Peyer's patch (tissue), 4 donors: ENCODE data around the gene ASGR1. TPM values are rescaled to one million over a fixed set of nuclear protein-coding genes. Genes with fewer than 3 reads are reported as not detected.
A peak's percentile ranks its signal among the peaks of the same experiment; 100 is the strongest.

Experiments
- DNase-seq, 3 donors: peaks; one replicate each; pipeline ENCODE4 v3.0.0-alpha.2; 2017 to 2019
- H3K27ac ChIP-seq, 4 donors: fragments of 200-600 bp; sonication (generic); one replicate each; pipeline ENCODE4 v1.5.1; 2016 to 2019
- H3K27me3 ChIP-seq, 2 donors: fragments of 200-600 bp; sonication (generic); one replicate each; pipeline ENCODE4 v1.5.1; 2019
- H3K36me3 ChIP-seq, 3 donors: fragments of 200-600 bp; sonication (generic); one replicate each; pipeline ENCODE4 v1.5.1; 2016 to 2019
- H3K4me1 ChIP-seq, 4 donors: fragments of 200-600 bp; sonication (generic); one replicate each; pipeline ENCODE4 v1.5.1; 2016 to 2019
- H3K4me3 ChIP-seq, 4 donors: fragments of 200-600 bp; sonication (generic); 1 replicate in 3 of 4; 2 replicates in 1 of 4; pipeline ENCODE4 v1.5.1; 2016 to 2019; ENCODE audit warnings: mild to moderate bottlenecking in 1 of 4
- H3K9me3 ChIP-seq, 4 donors: fragments of 200-600 bp; sonication (generic); one replicate each; pipeline ENCODE4 v1.5.1; 2016 to 2019; ENCODE audit warnings: mild to moderate bottlenecking in 1 of 4
- CTCF ChIP-seq, 6 experiments: fragments of 450-650 bp in 4 of 6; fragments of 200-600 bp in 2 of 6; sonication (generic) in 1 of 6; IDR thresholded peaks; one replicate each; pipeline ENCODE4 v1.5.1; 2017 to 2019; ENCODE audit warnings: antibody characterized with exemption in 6 of 6, mild to moderate bottlenecking in 3 of 6, moderate library complexity in 1 of 6
- POLR2A ChIP-seq, 2 donors: fragments of 450-650 bp; IDR thresholded peaks; one replicate each; pipeline ENCODE4 v1.5.1; 2017; ENCODE audit warnings: antibody characterized with exemption in 2 of 2, mild to moderate bottlenecking in 2 of 2, moderate library complexity in 2 of 2
- total RNA-seq, 4 donors: library from RNA; depleted of rRNA; stranded (reverse); fragments of >200 nt; gene quantifications; one replicate each; pipeline ENCODE4 v1.1.0, GENCODE V29; 2016

ASGR1 gene
- total RNA-seq, 4 donors from 2014 or later, result 0.88 to 2.5 (median 0.94) TPM; not detected in 1

GRCh38 chr17:7214300-7215135, 35.3 kb upstream of the ASGR1 start:
- Histone ChIP-seq H3K9me3 (no peaks in the 10 kb centered on the region), H3K4me3 (peak overlapping the region; percentile 31 to 57 (median 48)), H3K27ac (peak overlapping the region; percentile 54 to 74 (median 68)), H3K36me3 (no peaks in the 10 kb centered on the region), H3K27me3 (no peaks in the 10 kb centered on the region), H3K4me1 (peaks cover 5 to 46% (median 8%) of the 10 kb centered on the region in 4 donors)
- peak; percentile 98 to 99 (median 99) for DNase-seq
- no peak for TF ChIP-seq POLR2A (IDR thresholded peaks at IDR 0.05)
- peak in 5 of 6 experiments; percentile 15 to 57 (median 36) for TF ChIP-seq CTCF (IDR thresholded peaks at IDR 0.05)

- Histone ChIP-seq H3K36me3 (no peaks in the 10 kb centered on the region), H3K27ac (peak overlapping the region; percentile 54 to 74 (median 68)), H3K27me3 (no peaks in the 10 kb centered on the region), H3K4me3 (peak overlapping the region; percentile 31 to 57 (median 48)), H3K9me3 (no peaks in the 10 kb centered on the region), H3K4me1 (peaks cover 0 to 39% (median 4%) of the 10 kb centered on the region in 4 donors)
- no peak for DNase-seq
- TF ChIP-seq CTCF (IDR thresholded peaks at IDR 0.05) (peak in 5 of 6 experiments; percentile 23 to 32 (median 31)), POLR2A (IDR thresholded peaks at IDR 0.05) (no peak)
Observed at GRCh38 chr17:7213895-7214299, 34.7 kb upstream of the ASGR1 start.

GRCh38 chr17:7211491-7212273, 32.5 kb upstream of the ASGR1 start:
- no peaks in the 10 kb centered on the region for H3K27me3 ChIP-seq
- H3K27ac ChIP-seq, result no peak overlapping the region
- no peak overlapping the region for H3K4me3 ChIP-seq
- TF ChIP-seq POLR2A (IDR thresholded peaks at IDR 0.05) (no peak), CTCF (IDR thresholded peaks at IDR 0.05) (no peak)
- H3K36me3 ChIP-seq, result no peaks in the 10 kb centered on the region
- no peaks in the 10 kb centered on the region for H3K9me3 ChIP-seq
- DNase-seq, result no peak
- peaks cover 0 to 27% (median 0%) of the 10 kb centered on the region in 4 donors for H3K4me1 ChIP-seq

- Histone ChIP-seq H3K27me3 (no peaks in the 10 kb centered on the region), H3K4me1 (peaks cover 0 to 8% (median 1%) of the 10 kb centered on the region in 4 donors), H3K4me3 (no peak overlapping the region), H3K9me3 (no peaks in the 10 kb centered on the region), H3K36me3 (no peaks in the 10 kb centered on the region), H3K27ac (no peak overlapping the region)
- no peak for DNase-seq
- TF ChIP-seq POLR2A (IDR thresholded peaks at IDR 0.05), result no peak
- no peak for TF ChIP-seq CTCF (IDR thresholded peaks at IDR 0.05)
Observed at GRCh38 chr17:7208754-7209460, 29.7 kb upstream of the ASGR1 start.

GRCh38 chr17:7208027-7208571, 28.9 kb upstream of the ASGR1 start:
- H3K27ac ChIP-seq, result no peak overlapping the region
- no peak for DNase-seq
- H3K27me3 ChIP-seq, result no peaks in the 10 kb centered on the region
- peaks cover 0 to 6% (median 1%) of the 10 kb centered on the region in 4 donors for H3K4me1 ChIP-seq
- TF ChIP-seq CTCF (IDR thresholded peaks at IDR 0.05) (no peak), POLR2A (IDR thresholded peaks at IDR 0.05) (no peak)
- no peaks in the 10 kb centered on the region for H3K9me3 ChIP-seq
- H3K4me3 ChIP-seq, result no peak overlapping the region
- peaks cover 0 to under 1% (median 0%) of the 10 kb centered on the region in 3 donors for H3K36me3 ChIP-seq
